ENCODE measurements around the gene CCSER2.
"Not testable (repeated sequence)": the region's sequence is repeated elsewhere in the genome, so short reads cannot be mapped to it uniquely, and the experiment has no call there.

CCSER2 gene

GRCh38 chr10:84493951-84494848, 165.8 kb downstream of the CCSER2 start:
- no peak for TF ChIP-seq CTCF (conservative IDR thresholded peaks at IDR 0.05; ENCODE audit: low read length)
- peak; percentile 38 for DNase-seq (ENCODE audit: low read depth)
- no peak overlapping the region for H3K4me3 ChIP-seq (ENCODE audit: low read length)

GRCh38 chr10:84494849-84495180, 166.4 kb downstream of the CCSER2 start:
- TF ChIP-seq CTCF (conservative IDR thresholded peaks at IDR 0.05; ENCODE audit: low read length), result no peak
- no peak for DNase-seq (ENCODE audit: low read depth)
- H3K4me3 ChIP-seq (ENCODE audit: low read length), result no peak overlapping the region

- no peak for TF ChIP-seq CTCF (conservative IDR thresholded peaks at IDR 0.05; ENCODE audit: low read length)
- no peak overlapping the region for H3K4me3 ChIP-seq (ENCODE audit: low read length)
- DNase-seq (ENCODE audit: low read depth), result no peak
Measured at GRCh38 chr10:84497978-84498377, 169.6 kb downstream of the CCSER2 start.

- not testable (repeated sequence) for H3K4me3 ChIP-seq (ENCODE audit: low read length); DNase-seq (ENCODE audit: low read depth)
Measured at GRCh38 chr10:84499039-84499438, 170.7 kb downstream of the CCSER2 start.

- TF ChIP-seq CTCF (conservative IDR thresholded peaks at IDR 0.05; ENCODE audit: low read length), result no peak
- H3K4me3 ChIP-seq (ENCODE audit: low read length), result no peak overlapping the region
- DNase-seq (ENCODE audit: low read depth), result no peak
Measured at GRCh38 chr10:84499846-84500245, 171.5 kb downstream of the CCSER2 start.

GRCh38 chr10:84510121-84510520, 181.7 kb downstream of the CCSER2 start:
- no peak for TF ChIP-seq CTCF (conservative IDR thresholded peaks at IDR 0.05; ENCODE audit: low read length)
- H3K4me3 ChIP-seq (ENCODE audit: low read length), result no peak overlapping the region
- DNase-seq (ENCODE audit: low read depth), result peak; percentile 46

- TF ChIP-seq CTCF (conservative IDR thresholded peaks at IDR 0.05; ENCODE audit: low read length), result no peak
- no peak for DNase-seq (ENCODE audit: low read depth)
- H3K4me3 ChIP-seq (ENCODE audit: low read length), result no peak overlapping the region
Measured at GRCh38 chr10:84511106-84511505, 182.7 kb downstream of the CCSER2 start.
